AG09309 (cell line): ENCODE results near the gene DSTYK.

Source experiments
- DNase-seq: peaks from one replicate; pipeline ENCODE4 v3.0.0-alpha.2; 2010; ENCODE audit warnings: low read depth
- H3K4me3 ChIP-seq: 2 replicates; pipeline ENCODE4 v1.5.1; 2011; ENCODE audit warnings: mild to moderate bottlenecking, low read depth, low read length, moderate library complexity; ENCODE audit not compliant: control insufficient read depth
- CTCF ChIP-seq: IDR thresholded peaks from 2 replicates; pipeline ENCODE4 v1.5.1; 2011; ENCODE audit warnings: mild to moderate bottlenecking, low read depth, low read length, inconsistent platforms; ENCODE audit not compliant: insufficient read depth, control insufficient read depth; ENCODE audit errors: missing control alignments

Gene DSTYK

GRCh38 chr1:205211169-205211838 is at the start of gene DSTYK:
DSTYK (minus strand) TSS chr1:205211702; CDS start chr1:205211535, 167 bp downstream.
- peak within 1 kb of the TSS; percentile 85 for H3K4me3 ChIP-seq
- peak; percentile 90 for DNase-seq
- no peak for TF ChIP-seq CTCF

GRCh38 chr1:205259998-205260397 is 48.5 kb upstream of the DSTYK start:
- no peak overlapping the region for H3K4me3 ChIP-seq
- TF ChIP-seq CTCF = no peak
- no peak for DNase-seq

- no peak for DNase-seq
- no peak overlapping the region for H3K4me3 ChIP-seq
- no peak for TF ChIP-seq CTCF
These were observed 47.9 kb upstream of the DSTYK start for GRCh38 chr1:205259324-205259832.

- H3K4me3 ChIP-seq = no peak overlapping the region
- DNase-seq = no peak
- TF ChIP-seq CTCF = no peak
These were observed 47.2 kb upstream of the DSTYK start for GRCh38 chr1:205258719-205259118.

GRCh38 chr1:205258261-205258691 is 46.8 kb upstream of the DSTYK start:
- DNase-seq = no peak
- no peak overlapping the region for H3K4me3 ChIP-seq
- TF ChIP-seq CTCF = no peak

GRCh38 chr1:205257735-205258134 is 46.2 kb upstream of the DSTYK start:
- H3K4me3 ChIP-seq = no peak overlapping the region
- TF ChIP-seq CTCF = no peak
- no peak for DNase-seq

- no peak for TF ChIP-seq CTCF
- H3K4me3 ChIP-seq = no peak overlapping the region
- DNase-seq = no peak
These were observed 45.6 kb upstream of the DSTYK start for GRCh38 chr1:205256951-205257625.
